ENCODE results near the gene OGN.

OGN gene

GRCh38 chr9:92402826-92403745 lies 1.3 kb downstream of the OGN start:
- DNase-seq: no peak

- DNase-seq: no peak
Observed at GRCh38 chr9:92402360-92402759, 2.0 kb downstream of the OGN start.

GRCh38 chr9:92397853-92398252 lies 6.5 kb downstream of the OGN start:
- DNase-seq: no peak

GRCh38 chr9:92395617-92396016 lies 8.8 kb downstream of the OGN start:
- no peak for DNase-seq

GRCh38 chr9:92393686-92394085 lies 10.7 kb downstream of the OGN start:
- DNase-seq: no peak

GRCh38 chr9:92392690-92393089 lies 11.7 kb downstream of the OGN start:
- no peak for DNase-seq

- DNase-seq: no peak
Observed at GRCh38 chr9:92385953-92386352, 18.4 kb downstream of the OGN start.

- DNase-seq: no peak
Observed at GRCh38 chr9:92385477-92385876, 18.9 kb downstream of the OGN start.

DNA sequence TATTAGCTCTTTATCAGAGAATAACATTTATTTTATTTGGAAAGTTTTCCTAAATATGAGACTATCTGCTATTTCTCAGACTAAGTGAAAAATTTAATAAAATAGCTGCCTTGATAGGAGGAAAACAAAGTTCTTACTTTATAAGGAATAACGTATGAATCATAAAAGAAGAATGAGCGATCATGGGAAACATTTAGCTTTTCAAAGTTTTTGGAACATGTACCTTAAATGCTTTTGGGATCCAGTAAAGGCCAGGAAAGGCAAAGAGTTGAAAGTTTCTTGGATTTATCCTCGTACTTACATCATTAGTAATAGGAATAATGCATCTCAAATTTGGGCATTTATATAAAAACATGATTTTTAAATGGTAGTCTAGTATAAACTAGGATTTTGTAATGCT lies 19.4 kb downstream of the OGN start:
- DNase-seq: no peak

DNA sequence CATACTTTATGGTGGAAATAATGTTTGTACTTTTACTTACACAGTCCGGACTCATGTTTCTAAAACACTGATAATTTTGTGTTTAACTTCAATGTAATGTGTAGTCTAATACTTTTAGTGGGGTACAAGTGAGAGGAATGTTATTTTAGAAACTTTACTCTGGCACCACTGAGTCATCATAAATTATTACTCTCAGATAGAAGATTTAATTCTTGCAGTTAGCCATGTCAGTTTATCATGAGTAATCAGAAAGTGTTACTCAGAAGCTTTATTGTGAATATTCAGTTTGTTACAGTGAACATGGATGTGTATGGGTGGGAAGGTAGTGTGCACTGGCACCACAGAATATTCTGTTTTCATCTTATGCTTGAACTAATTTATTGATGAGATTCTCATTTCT lies 20.0 kb downstream of the OGN start:
- no peak for DNase-seq

- no peak for DNase-seq
Observed at GRCh38 chr9:92381775-92382174, 22.6 kb downstream of the OGN start.

DNA sequence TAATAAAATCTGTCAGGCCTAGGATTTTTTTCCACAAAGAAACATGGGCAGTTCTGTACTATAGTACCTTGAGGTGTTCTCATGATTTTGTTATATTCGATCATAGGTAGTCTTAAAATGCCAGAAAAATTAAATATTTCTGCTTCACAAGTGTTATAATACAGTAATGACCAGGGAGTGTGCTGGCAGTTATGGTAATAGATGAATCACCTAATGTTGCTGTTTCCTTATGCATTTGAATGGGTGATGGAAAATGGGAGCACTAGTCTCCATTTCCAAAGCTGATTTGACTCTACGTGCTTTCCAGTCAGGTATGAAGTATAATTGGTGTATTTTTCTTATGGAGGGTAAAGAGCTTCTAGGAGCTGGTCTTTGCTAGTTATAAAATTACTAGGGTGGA lies 23.8 kb downstream of the OGN start:
- DNase-seq: no peak

GRCh38 chr9:92378865-92379560 lies 25.4 kb downstream of the OGN start:
- no peak for DNase-seq

- DNase-seq: no peak
Observed at GRCh38 chr9:92377876-92378275, 26.5 kb downstream of the OGN start.

DNA sequence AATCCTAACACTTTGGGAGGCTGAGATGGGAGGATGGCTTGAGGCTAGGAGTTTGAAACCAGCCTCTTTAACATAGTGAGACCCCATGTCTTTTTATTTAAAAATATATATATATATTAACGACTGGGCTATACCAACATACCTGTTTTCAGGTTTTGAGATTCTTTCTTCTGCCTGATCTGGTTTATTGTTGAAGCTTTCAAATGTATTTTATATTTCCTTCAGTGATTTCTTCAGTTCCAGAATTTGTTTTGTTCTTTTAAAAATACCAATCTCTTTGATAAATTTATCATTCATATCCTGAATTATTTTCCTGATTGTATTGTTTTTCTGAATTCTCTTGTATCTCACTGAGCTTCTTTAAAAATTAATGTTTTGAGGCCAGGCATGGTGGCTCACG lies 31.2 kb downstream of the OGN start:
- no peak for DNase-seq

DNA sequence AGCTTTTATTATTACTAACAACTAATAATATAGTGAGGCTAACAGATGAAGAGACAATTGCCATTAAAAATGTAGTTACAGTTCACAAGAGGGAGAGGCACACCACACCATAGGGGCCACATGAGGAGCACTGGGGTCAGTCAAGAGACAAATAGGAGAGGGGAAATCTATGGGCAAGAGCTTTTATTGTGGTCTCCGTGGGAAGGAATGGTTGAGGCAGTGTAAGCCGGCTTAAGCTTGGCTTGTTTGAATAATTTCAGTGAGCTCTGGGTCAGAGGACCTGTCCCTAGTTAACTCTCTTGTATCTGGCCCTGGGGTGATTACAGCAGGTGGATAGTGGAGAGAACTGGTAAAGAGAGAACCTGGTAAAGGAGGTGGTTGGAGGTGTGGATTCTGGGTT lies 35.3 kb downstream of the OGN start:
- no peak for DNase-seq

DNA sequence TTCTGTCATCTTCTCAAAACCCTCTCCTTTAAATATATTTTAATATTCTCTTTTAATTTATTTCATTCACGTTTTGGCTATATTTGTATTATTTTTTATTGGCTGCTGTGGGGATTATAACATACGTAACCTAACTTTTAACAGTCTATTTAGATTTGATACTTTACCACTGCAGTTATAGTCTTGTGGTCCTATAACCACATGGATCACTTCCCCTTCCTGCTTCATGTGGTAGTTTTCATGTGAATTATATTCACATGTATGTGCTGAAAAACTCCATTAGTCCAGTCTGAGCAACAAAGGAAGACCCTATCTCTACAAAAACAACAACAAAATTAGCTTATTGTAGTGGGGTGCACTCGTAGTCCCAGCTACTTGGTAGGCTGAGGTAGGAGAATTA lies 44.3 kb downstream of the OGN start:
- DNase-seq: no peak

DNA sequence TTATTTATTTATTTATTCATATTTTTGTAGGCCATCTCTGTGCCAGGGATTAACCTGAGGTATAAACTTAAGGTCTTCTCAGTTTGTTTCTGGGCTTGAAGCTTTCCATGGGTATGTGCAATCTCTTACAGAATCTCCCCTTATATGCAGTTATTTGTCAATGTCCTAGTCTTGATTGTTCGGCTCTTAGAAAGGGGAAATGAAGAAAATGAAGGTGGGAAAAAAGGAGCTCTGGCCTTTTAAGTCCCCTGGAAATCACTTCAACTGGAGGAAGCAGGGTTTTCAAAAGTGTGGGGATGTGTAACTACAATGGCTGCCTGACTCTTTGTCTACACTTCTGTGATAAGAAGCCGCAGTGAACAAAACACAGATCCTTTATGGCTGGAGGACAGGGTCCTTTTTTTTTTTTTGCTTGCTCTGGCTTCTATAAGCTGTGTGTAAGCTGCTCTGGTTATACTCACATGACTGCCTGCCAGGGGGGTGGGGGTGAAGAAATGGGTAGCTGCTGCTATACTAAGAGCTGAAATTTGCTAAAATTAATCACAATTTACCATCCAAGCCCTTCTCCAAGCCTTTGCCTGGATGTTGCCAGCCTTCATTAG lies 44.9 kb downstream of the OGN start:
- DNase-seq: no peak

DNA sequence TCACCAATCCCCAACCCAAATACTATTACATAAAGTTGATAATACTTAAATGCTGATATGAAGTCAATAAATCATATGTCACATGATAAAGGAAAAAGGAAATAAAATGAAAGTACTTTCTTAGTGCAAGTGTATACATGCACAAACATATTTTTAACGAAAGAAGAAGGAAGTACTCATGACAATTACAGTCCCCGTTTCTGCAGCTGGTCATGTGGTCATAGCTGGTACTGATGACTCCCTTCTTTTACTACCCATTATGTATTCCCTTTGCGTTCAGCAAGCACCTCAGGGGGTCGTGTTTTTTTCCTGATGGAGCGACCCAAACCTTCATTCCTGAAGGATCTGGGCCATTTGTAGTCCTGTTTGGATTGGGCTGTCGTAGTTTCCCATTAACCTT lies 51.3 kb downstream of the OGN start:
- DNase-seq: no peak

DNA sequence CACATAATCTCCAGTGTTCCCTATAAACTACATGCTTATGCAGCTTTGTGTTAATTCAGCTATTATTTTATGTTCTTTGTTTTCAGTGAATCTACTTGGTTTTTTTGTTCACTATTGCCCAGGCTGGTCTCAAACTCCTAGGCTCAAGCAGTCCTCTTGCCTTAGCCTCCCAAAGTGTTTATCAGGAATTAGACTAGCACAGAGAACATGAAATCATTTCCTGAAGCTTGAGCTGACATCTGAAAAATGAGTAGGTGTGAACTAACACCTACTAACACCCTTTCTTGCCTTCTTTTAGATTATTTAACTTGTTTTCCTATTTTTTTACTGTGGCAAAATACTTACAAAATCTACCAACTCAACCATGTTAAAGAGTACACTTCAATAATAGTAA lies 53.6 kb downstream of the OGN start:
- DNase-seq: no peak

GRCh38 chr9:92349771-92350739 lies 54.3 kb downstream of the OGN start:
- DNase-seq: no peak

- DNase-seq: no peak
Observed at GRCh38 chr9:92345582-92345981, 58.8 kb downstream of the OGN start.

All from activated effector memory CD4-positive, alpha-beta T cell treated with anti-CD3 and anti-CD28 coated beads, Interleukin-2, amount 50 U/mL, for 16 hours (primary cell).